Activated CD4-positive, alpha-beta T cell treated with anti-CD3 and anti-CD28 coated beads, Interleukin-2, amount 10 ng/mL, durations not matched to agents 24 days and 14 days (primary cell): ENCODE measurements around the gene NHERF1. TPM values are rescaled to one million over a fixed set of nuclear protein-coding genes. Genes with fewer than 3 reads are reported as not detected.

ENCODE experiments used
- DNase-seq: peaks from one replicate; pipeline ENCODE4 v3.0.0; 2022
- H3K27ac Mint-ChIP-seq: one replicate; pipeline ENCODE4 v1.8.0; 2022; ENCODE audit warnings: mild to moderate bottlenecking, mixed read lengths
- H3K27me3 Mint-ChIP-seq: one replicate; pipeline ENCODE4 v1.8.0; 2022; ENCODE audit warnings: mixed read lengths
- H3K36me3 Mint-ChIP-seq: one replicate; pipeline ENCODE4 v1.8.0; 2022; ENCODE audit warnings: low read depth, mild to moderate bottlenecking, mixed read lengths
- H3K4me1 Mint-ChIP-seq: one replicate; pipeline ENCODE4 v1.8.0; 2021; ENCODE audit warnings: mixed read lengths
- H3K4me3 Mint-ChIP-seq: one replicate; pipeline ENCODE4 v1.8.0; 2022; ENCODE audit warnings: mild to moderate bottlenecking, moderate library complexity, mixed read lengths
- H3K9me3 Mint-ChIP-seq: one replicate; pipeline ENCODE4 v1.8.0; 2021; ENCODE audit warnings: mixed read lengths
- intact Hi-C: fragments of 100-400 bp; cut with micrococcal nuclease; formaldehyde crosslinking; loops from one replicate; pipeline ENCODE4 v1.15.1; 2023
- total RNA-seq: library from RNA; stranded (reverse); gene quantifications from 2 replicates; pipeline ENCODE4 v1.2.3, GENCODE V29; 2022

The NHERF1 gene
- total RNA-seq, 1 donor from 2014 or later, result 134 TPM

DNA sequence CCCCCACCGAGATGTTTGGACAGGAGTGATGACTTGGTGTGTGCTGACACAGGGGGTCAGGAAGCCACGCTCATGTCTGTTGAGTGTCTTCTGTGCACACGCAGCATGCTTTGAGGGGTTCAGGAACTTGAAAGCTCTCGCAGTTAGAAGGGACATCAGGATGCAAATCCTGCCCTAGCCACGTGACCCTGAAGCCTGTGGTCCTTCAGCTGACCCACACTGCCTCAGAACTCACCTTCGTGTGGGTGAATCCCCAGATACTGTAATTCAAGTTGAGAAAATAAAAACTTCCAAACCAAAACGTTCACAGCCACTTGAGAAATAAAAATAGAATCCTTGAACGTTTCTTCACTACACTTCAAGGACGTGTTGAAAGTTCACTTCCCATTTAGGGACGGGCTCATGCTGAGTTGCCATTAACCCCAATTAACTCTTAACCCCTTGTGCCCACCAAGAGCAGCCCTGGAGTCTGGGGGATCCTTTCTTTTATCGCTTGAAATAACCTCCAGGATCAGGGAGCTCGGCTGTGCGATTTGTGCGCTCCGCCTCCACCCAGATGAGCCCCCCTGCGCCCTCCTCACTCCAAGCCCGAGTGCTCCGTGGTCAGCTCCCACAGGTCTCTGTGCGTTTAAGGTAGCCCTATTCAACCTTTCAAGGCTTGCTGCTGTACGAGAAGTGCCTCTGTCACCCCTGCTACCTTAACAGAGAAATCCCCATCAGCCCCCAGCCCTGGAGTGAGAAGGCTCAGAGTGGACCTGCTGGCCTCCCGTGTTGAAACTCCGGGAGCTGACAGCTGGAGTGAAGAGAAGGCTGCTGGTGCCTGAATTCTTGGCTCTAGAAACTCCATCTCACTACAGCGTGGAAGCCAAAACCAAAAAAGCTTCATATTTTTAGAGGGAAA lies 63.9 kb downstream of the NHERF1 start:
- Mint-ChIP-seq H3K27me3 (no peaks in the 10 kb centered on the region), H3K4me1 (peaks cover 3% of the 10 kb centered on the region), H3K36me3 (peaks cover 10% of the 10 kb centered on the region), H3K9me3 (no peaks in the 10 kb centered on the region), H3K27ac (no peak overlapping the region), H3K4me3 (no peak overlapping the region)
- DNase-seq, result no peak
- intact Hi-C loops, result no loop called here

DNA sequence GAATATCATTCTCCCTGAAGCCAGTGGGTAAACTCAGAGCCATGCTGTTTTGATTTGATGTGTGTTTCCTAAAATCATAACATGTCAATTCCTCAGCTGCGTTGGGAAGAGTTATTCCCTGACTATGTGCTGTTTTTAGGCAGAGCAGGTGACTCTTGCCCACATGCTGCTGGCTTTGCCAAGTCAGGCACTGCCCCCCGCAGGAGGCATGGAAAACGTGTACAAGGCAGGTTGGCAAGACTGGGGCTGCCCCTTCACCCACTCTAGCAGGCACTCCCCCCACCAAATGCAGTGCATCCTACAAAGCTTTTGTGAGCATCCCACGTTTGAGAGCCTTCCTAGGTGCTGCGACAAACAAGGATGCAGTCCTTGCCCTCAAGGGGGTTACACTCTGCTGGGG lies 66.0 kb downstream of the NHERF1 start:
- Mint-ChIP-seq H3K27ac (no peak overlapping the region), H3K36me3 (peaks cover 14% of the 10 kb centered on the region), H3K4me1 (peaks cover 3% of the 10 kb centered on the region), H3K27me3 (no peaks in the 10 kb centered on the region), H3K4me3 (no peak overlapping the region), H3K9me3 (no peaks in the 10 kb centered on the region)
- intact Hi-C loops, result no loop called here
- DNase-seq, result no peak

DNA sequence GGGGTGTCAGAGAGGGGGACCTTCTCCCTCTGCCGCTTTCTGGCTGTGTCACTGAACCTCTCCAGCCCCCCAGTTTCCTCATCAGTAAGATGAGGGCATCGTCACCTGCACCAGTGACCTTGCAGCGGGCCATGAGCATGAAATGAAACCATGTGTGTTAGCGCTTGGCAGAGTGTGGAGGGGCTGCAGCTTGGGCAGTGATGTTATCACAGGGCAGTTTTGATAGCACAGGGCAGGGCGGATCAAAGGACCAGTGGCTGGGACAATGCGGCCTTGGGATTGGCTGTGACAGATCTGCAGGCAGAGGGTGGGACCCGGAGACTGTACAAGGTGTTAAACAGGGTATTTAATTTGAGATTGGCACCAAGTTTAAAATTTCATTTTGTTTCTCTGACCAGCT lies 66.6 kb downstream of the NHERF1 start:
- Mint-ChIP-seq H3K4me1 (peaks cover 3% of the 10 kb centered on the region), H3K27me3 (no peaks in the 10 kb centered on the region), H3K4me3 (no peak overlapping the region), H3K9me3 (no peaks in the 10 kb centered on the region), H3K36me3 (peaks cover 15% of the 10 kb centered on the region), H3K27ac (no peak overlapping the region)
- intact Hi-C loops, result no loop called here
- DNase-seq, result no peak

GRCh38 chr17:74815550-74816370 lies 67.3 kb downstream of the NHERF1 start:
- DNase-seq, result no peak

GRCh38 chr17:74816905-74817620 lies 68.6 kb downstream of the NHERF1 start:
- intact Hi-C loops, result no loop called here
- no peak for DNase-seq
- peaks cover 9% of the 10 kb centered on the region for H3K36me3 Mint-ChIP-seq
- H3K27ac Mint-ChIP-seq, result no peak overlapping the region
- H3K4me3 Mint-ChIP-seq, result no peak overlapping the region
- no peaks in the 10 kb centered on the region for H3K27me3 Mint-ChIP-seq
- peaks cover 3% of the 10 kb centered on the region for H3K4me1 Mint-ChIP-seq
- no peaks in the 10 kb centered on the region for H3K9me3 Mint-ChIP-seq

More at GRCh38 chr17:74815550-74816370, 67.3 kb downstream of the NHERF1 start:
- H3K9me3 Mint-ChIP-seq, result no peaks in the 10 kb centered on the region
- H3K27me3 Mint-ChIP-seq, result no peaks in the 10 kb centered on the region
- H3K4me1 Mint-ChIP-seq, result peaks cover 3% of the 10 kb centered on the region
- no peak overlapping the region for H3K4me3 Mint-ChIP-seq
- H3K27ac Mint-ChIP-seq, result no peak overlapping the region
- intact Hi-C loops, result no loop called here
- H3K36me3 Mint-ChIP-seq, result peaks cover 13% of the 10 kb centered on the region

DNA sequence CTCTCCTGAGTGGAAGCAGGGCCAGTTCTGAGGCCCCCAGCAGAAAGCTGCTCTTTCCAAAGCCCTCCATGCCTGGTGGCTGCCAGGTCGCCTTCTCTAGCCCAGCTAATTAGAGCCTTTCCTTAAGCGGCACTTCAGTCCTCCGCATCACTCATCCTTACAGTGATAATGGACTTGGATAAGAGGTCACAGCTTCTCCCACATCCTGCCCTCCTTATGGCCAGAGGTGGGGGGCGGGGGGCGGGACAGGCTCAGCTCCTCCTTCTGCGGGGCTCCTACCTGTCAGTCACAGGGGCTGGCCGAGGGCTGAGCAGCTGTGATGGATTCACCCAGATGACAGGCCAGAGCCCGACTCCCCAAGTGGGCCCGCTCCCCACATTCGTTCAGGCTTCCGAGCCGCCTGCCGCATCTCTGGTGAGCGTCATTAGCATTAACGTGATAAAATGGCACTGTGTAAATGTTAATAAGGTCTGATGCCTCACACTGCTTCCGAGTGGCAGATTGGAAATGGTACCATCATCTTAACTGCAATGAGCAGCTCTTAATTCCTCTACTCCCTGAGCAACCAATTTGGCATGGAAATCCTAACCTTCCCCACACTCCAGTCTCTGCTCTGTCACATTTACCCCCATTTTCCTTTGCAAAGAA lies 70.0 kb downstream of the NHERF1 start:
- Mint-ChIP-seq H3K36me3 (peaks cover 8% of the 10 kb centered on the region), H3K4me3 (no peak overlapping the region), H3K27ac (no peak overlapping the region), H3K27me3 (no peaks in the 10 kb centered on the region), H3K9me3 (no peaks in the 10 kb centered on the region), H3K4me1 (peaks cover 3% of the 10 kb centered on the region)
- intact Hi-C loops, result no loop called here
- DNase-seq, result no peak

Other genes starting within 250 kb of the NHERF1 start
- gene CD300LB, start 217.2 kb upstream of the NHERF1 start, total RNA-seq, result not detected in 2 replicates
- 0.17 and 0.26 TPM in 2 replicates for gene CD300C, start 202.5 kb upstream of the NHERF1 start, total RNA-seq
- gene CD300H, start 181.1 kb upstream of the NHERF1 start, total RNA-seq, result not detected in 2 replicates
- not detected in 2 replicates for gene CD300LD, start 156.3 kb upstream of the NHERF1 start, total RNA-seq
- not detected in 2 replicates for gene CD300E, start 124.9 kb upstream of the NHERF1 start, total RNA-seq
- gene CD300LF, start 35.7 kb upstream of the NHERF1 start, total RNA-seq, result not detected in 2 replicates
- gene RAB37, start 11.4 kb upstream of the NHERF1 start, total RNA-seq, result 5.5 and 7.5 TPM in 2 replicates
- gene NAT9, start 27.7 kb downstream of the NHERF1 start, total RNA-seq, result 62.7 and 67.6 TPM in 2 replicates
- gene GRIN2C, start 111.3 kb downstream of the NHERF1 start, total RNA-seq, result 0.05 and 0.19 TPM in 2 replicates
- gene FDXR, start 124.4 kb downstream of the NHERF1 start, total RNA-seq, result 18.8 and 20.5 TPM in 2 replicates
- not detected in 2 replicates for gene FADS6, start 145.0 kb downstream of the NHERF1 start, total RNA-seq
- not detected in 2 replicates for gene USH1G, start 174.6 kb downstream of the NHERF1 start, total RNA-seq
- not detected in 2 replicates for gene OTOP2, start 175.6 kb downstream of the NHERF1 start, total RNA-seq
- not detected in 2 replicates for gene OTOP3, start 187.3 kb downstream of the NHERF1 start, total RNA-seq
- 0.17 TPM in 1 of 2 replicates, not detected in the other for gene HID1, start 224.1 kb downstream of the NHERF1 start, total RNA-seq
- gene CDR2L, start 239.0 kb downstream of the NHERF1 start, total RNA-seq, result 1.4 and 1.8 TPM in 2 replicates